H9 (cell line): ENCODE measurements around the gene ENPP1. TPM values are rescaled to one million over a fixed set of nuclear protein-coding genes. Genes with fewer than 3 reads are reported as not detected.

ENCODE experiments used
- DNase-seq: peaks from one replicate; pipeline ENCODE4 v3.0.0-alpha.2; 2017
- H2AFZ ChIP-seq: one replicate; pipeline ENCODE4 v1.6.1; 2013; ENCODE audit warnings: mild to moderate bottlenecking, low read length, control low read depth, moderate library complexity
- H2AK5ac ChIP-seq: 2 replicates; pipeline ENCODE4 v1.6.1; 2013; ENCODE audit warnings: low read length, control low read depth, mixed read lengths; ENCODE audit not compliant: insufficient read length
- H2BK120ac ChIP-seq: one replicate; pipeline ENCODE4 v1.6.1; 2013; ENCODE audit warnings: low read depth, mild to moderate bottlenecking, low read length, control low read depth, inconsistent platforms; ENCODE audit not compliant: poor library complexity, severe bottlenecking
- H2BK12ac ChIP-seq: 2 replicates; pipeline ENCODE4 v1.6.1; 2013; ENCODE audit warnings: low read length, control low read depth, mixed read lengths, low read depth; ENCODE audit not compliant: insufficient read length
- H2BK15ac ChIP-seq: 2 replicates; pipeline ENCODE4 v1.6.1; 2013; ENCODE audit warnings: low read depth, low read length, control low read depth
- H2BK20ac ChIP-seq: one replicate; pipeline ENCODE4 v1.6.1; 2013; ENCODE audit warnings: low read depth, mild to moderate bottlenecking, low read length, control low read depth, inconsistent platforms; ENCODE audit not compliant: poor library complexity, severe bottlenecking
- H2BK5ac ChIP-seq: 2 replicates; pipeline ENCODE4 v1.6.1; 2013; ENCODE audit warnings: low read length, control low read depth, mixed read lengths; ENCODE audit not compliant: insufficient read length
- H3K14ac ChIP-seq: 2 replicates; pipeline ENCODE4 v1.6.1; 2013; ENCODE audit warnings: low read length, control low read depth; ENCODE audit not compliant: insufficient read depth
- H3K18ac ChIP-seq: 2 replicates; pipeline ENCODE4 v1.6.1; 2013; ENCODE audit warnings: low read depth, mild to moderate bottlenecking, mixed read lengths, low read length, control low read depth; ENCODE audit not compliant: insufficient read length
- H3K23ac ChIP-seq: 2 replicates; pipeline ENCODE4 v1.6.1; 2013; ENCODE audit warnings: low read length, control low read depth, mixed read lengths, low read depth; ENCODE audit not compliant: insufficient read length
- H3K23me2 ChIP-seq: 2 replicates; pipeline ENCODE4 v1.6.1; 2013; ENCODE audit warnings: low read depth, mild to moderate bottlenecking, mixed read lengths, low read length, control low read depth; ENCODE audit not compliant: insufficient read length, poor library complexity, severe bottlenecking
- H3K27ac ChIP-seq: 2 replicates; pipeline ENCODE4 v1.5.1; 2013; ENCODE audit warnings: low read length, control low read depth, mixed read lengths, low read depth; ENCODE audit not compliant: insufficient read length
- H3K27me3 ChIP-seq: 2 replicates; pipeline ENCODE4 v1.6.1; 2013; ENCODE audit warnings: low read length, control low read depth, inconsistent platforms; ENCODE audit not compliant: insufficient read depth
- H3K4ac ChIP-seq: 2 replicates; pipeline ENCODE4 v1.6.1; 2013; ENCODE audit warnings: low read depth, mild to moderate bottlenecking, control low read depth, inconsistent platforms, low read length, moderate library complexity
- H3K4me1 ChIP-seq: 2 replicates; pipeline ENCODE4 v1.6.1; 2013; ENCODE audit warnings: low read length, control low read depth, inconsistent platforms; ENCODE audit not compliant: insufficient read depth
- H3K4me2 ChIP-seq: 2 replicates; pipeline ENCODE4 v1.6.1; 2013; ENCODE audit warnings: low read length, control low read depth, mixed read lengths; ENCODE audit not compliant: insufficient read length, insufficient read depth
- H3K56ac ChIP-seq: 2 replicates; pipeline ENCODE4 v1.6.1; 2013; ENCODE audit warnings: low read depth, mild to moderate bottlenecking, mixed read lengths, low read length, control low read depth; ENCODE audit not compliant: insufficient read length
- H3K79me1 ChIP-seq: 2 replicates; pipeline ENCODE4 v1.6.1; 2013; ENCODE audit warnings: low read depth, mild to moderate bottlenecking, moderate library complexity, low read length, control low read depth, inconsistent platforms; ENCODE audit not compliant: insufficient read depth, poor library complexity, severe bottlenecking
- H3K79me2 ChIP-seq: 2 replicates; pipeline ENCODE4 v1.6.1; 2013; ENCODE audit warnings: low read length, control low read depth, inconsistent platforms; ENCODE audit not compliant: insufficient read depth
- H3K9ac ChIP-seq: 2 replicates; pipeline ENCODE4 v1.6.1; 2013; ENCODE audit warnings: low read length, control low read depth, mixed read lengths; ENCODE audit not compliant: insufficient read length; ENCODE audit errors: extremely low read depth
- H3K9me3 ChIP-seq: one replicate; pipeline ENCODE4 v1.6.1; 2013; ENCODE audit warnings: low read depth, low read length, inconsistent platforms; ENCODE audit not compliant: control insufficient read depth
- H3T11ph ChIP-seq: one replicate; pipeline ENCODE4 v1.6.1; 2013; ENCODE audit warnings: mild to moderate bottlenecking, low read length, control low read depth, inconsistent platforms
- H4K20me1 ChIP-seq: one replicate; pipeline ENCODE4 v1.6.1; 2013; ENCODE audit not compliant: control insufficient read depth, insufficient read length, insufficient read depth
- H4K5ac ChIP-seq: 2 replicates; pipeline ENCODE4 v1.6.1; 2013; ENCODE audit warnings: low read depth, mild to moderate bottlenecking, mixed read lengths, low read length, control low read depth; ENCODE audit not compliant: insufficient read length
- H4K8ac ChIP-seq: replicated peaks from 2 replicates; pipeline ENCODE4 v1.6.1; 2013; ENCODE audit warnings: low read length, control low read depth, mixed read lengths, low read depth; ENCODE audit not compliant: insufficient read length
- H4K91ac ChIP-seq: 2 replicates; pipeline ENCODE4 v1.6.1; 2013; ENCODE audit warnings: low read depth, mild to moderate bottlenecking, moderate library complexity, mixed read lengths, low read length, control low read depth; ENCODE audit not compliant: insufficient read length
- H3K27ac Mint-ChIP-seq, 3 experiments: 2 replicates in 2 of 3; 3 replicates in 1 of 3; pipeline ENCODE4 v1.8.0; 2020 to 2021; ENCODE audit warnings: mixed read lengths in 3 of 3, mild to moderate bottlenecking in 1 of 3, moderate library complexity in 1 of 3
- H3K27me3 Mint-ChIP-seq: 2 replicates; pipeline ENCODE4 v1.8.0; 2021; ENCODE audit warnings: low read depth, mild to moderate bottlenecking, moderate library complexity, mixed read lengths
- H3K36me3 Mint-ChIP-seq, 3 experiments: 2 replicates in 2 of 3; 3 replicates in 1 of 3; pipeline ENCODE4 v1.8.0; 2020 to 2021; ENCODE audit warnings: low read depth in 3 of 3, mixed read lengths in 3 of 3; ENCODE audit not compliant: insufficient read depth in 1 of 3
- H3K4me1 Mint-ChIP-seq, 2 experiments: 2 replicates each; pipeline ENCODE4 v1.8.0; 2020; ENCODE audit warnings: mixed read lengths in 2 of 2
- H3K4me3 Mint-ChIP-seq, 2 experiments: 2 replicates in 1 of 2; 3 replicates in 1 of 2; pipeline ENCODE4 v1.8.0; 2020 to 2021; ENCODE audit warnings: mild to moderate bottlenecking in 2 of 2, mixed read lengths in 2 of 2, moderate library complexity in 1 of 2
- H3K9me3 Mint-ChIP-seq, 2 experiments: 2 replicates in 1 of 2; 3 replicates in 1 of 2; pipeline ENCODE4 v1.8.0; 2020; ENCODE audit warnings: mild to moderate bottlenecking in 2 of 2, mixed read lengths in 2 of 2, moderate library complexity in 1 of 2
- CTCF ChIP-seq: fragments of 200-600 bp; sonication (generic); conservative IDR thresholded peaks from 3 replicates; pipeline ENCODE4 v1.8.0; 2021; ENCODE audit warnings: antibody characterized with exemption, mild to moderate bottlenecking
- WGBS: extraction: QIAGEN DNeasy Blood & Tissue Kit; methylation state at CpG from one replicate; pipeline ENCODE4 v1.1.7; 2013; ENCODE audit warnings: missing lambda C conversion rate, low lambda C conversion rate, mixed read lengths; ENCODE audit not compliant: insufficient read length; ENCODE audit errors: extremely low coverage; 5-methylcytosine and 5-hydroxymethylcytosine counted together
- total RNA-seq: library from RNA; stranded (reverse); gene quantifications from 2 replicates; pipeline ENCODE4 v1.2.1, GENCODE V29; 2021

ENPP1 gene
- total RNA-seq, 1 experiment from 2014 or later: 22.5 TPM

- Histone ChIP-seq H3K4me2 (no peak overlapping the region), H4K5ac (no peak overlapping the region), H3K23me2 (no peaks in the 10 kb centered on the region), H3K56ac (no peak overlapping the region), H3K27ac (no peak overlapping the region), H2BK5ac (no peak overlapping the region), H4K91ac (no peak overlapping the region), H3K27me3 (no peaks in the 10 kb centered on the region; the same call in 1 of the 2 replicates), H4K20me1 (no peaks in the 10 kb centered on the region), H3K4me1 (peaks cover 2% of the 10 kb centered on the region; the same call in 1 of the 2 replicates), H3K79me2 (no peaks in the 10 kb centered on the region), H3K18ac (no peak overlapping the region), H2BK20ac (no peak overlapping the region), H3T11ph (no peak overlapping the region), H2BK120ac (no peak overlapping the region), H3K9me3 (no peaks in the 10 kb centered on the region), H4K8ac (no peak overlapping the region), H3K14ac (no peak overlapping the region), H2BK12ac (no peak overlapping the region), H2AFZ (no peak overlapping the region), H3K4ac (no peak overlapping the region), H3K9ac (no peak overlapping the region), H2BK15ac (no peak overlapping the region), H3K79me1 (no peaks in the 10 kb centered on the region), H3K23ac (no peak overlapping the region), H2AK5ac (no peak overlapping the region)
- Mint-ChIP-seq H3K27me3 (no peaks in the 10 kb centered on the region), H3K36me3 (peaks cover 0 to 2% (median 0%) of the 10 kb centered on the region in 3 experiments; a peak in 1 of 7 replicates), H3K4me3 (no peak overlapping the region), H3K27ac (no peak overlapping the region), H3K9me3 (no peaks in the 10 kb centered on the region), H3K4me1 (peaks cover 2 to 4% of the 10 kb centered on the region in 2 experiments; a peak in 3 of 4 replicates)
- DNase-seq: no peak
- no CpG with 5 or more reads among the region's 3 CpGs for WGBS
- TF ChIP-seq CTCF: no peak
These were observed 14.3 kb downstream of the ENPP1 start for GRCh38 chr6:131822119-131822518.
